Testis (tissue), 2 donors: ENCODE results near the gene TGIF2LX.
"Not testable (repeated sequence)": the region's sequence is repeated elsewhere in the genome, so short reads cannot be mapped to it uniquely, and the experiment has no call there.

Experiments used
- POLR2A ChIP-seq: fragments of 450-650 bp; IDR thresholded peaks from one replicate; pipeline ENCODE4 v1.6.1; 2017; ENCODE audit warnings: antibody characterized with exemption, mild to moderate bottlenecking, moderate library complexity
- TF ChIP-seq, protein P1 (sequence below), 3 experiments: fragments of 450-650 bp in 2 of 3; fragments of 200-600 bp in 1 of 3; sonication (generic) in 1 of 3; IDR thresholded peaks; one replicate each; pipeline ENCODE4 v1.5.1; 2016 to 2019; ENCODE audit warnings: antibody characterized with exemption in 3 of 3, mild to moderate bottlenecking in 2 of 3, moderate library complexity in 1 of 3

DNA sequence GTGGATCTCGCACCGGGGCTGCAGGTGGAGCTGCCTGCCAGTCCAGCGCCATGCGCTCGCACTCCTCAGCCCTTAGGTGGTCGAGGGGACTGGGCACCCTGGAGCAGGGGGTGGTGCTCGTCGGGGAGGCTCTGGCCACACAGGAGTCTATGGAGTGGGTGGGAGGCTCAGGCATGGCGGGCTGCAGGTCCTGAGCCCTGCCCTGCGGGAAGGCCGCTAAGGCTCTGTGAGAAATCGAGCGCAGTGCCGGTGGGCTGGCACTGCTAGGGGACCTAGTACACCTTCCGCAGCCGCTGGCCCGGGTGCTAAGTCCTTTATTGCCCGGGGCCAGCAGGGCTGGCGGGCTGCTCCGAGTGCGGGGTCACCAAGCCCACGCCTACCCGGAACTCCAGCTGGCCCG is 43.9 kb downstream of the TGIF2LX start:
- TF ChIP-seq, protein P1, sequence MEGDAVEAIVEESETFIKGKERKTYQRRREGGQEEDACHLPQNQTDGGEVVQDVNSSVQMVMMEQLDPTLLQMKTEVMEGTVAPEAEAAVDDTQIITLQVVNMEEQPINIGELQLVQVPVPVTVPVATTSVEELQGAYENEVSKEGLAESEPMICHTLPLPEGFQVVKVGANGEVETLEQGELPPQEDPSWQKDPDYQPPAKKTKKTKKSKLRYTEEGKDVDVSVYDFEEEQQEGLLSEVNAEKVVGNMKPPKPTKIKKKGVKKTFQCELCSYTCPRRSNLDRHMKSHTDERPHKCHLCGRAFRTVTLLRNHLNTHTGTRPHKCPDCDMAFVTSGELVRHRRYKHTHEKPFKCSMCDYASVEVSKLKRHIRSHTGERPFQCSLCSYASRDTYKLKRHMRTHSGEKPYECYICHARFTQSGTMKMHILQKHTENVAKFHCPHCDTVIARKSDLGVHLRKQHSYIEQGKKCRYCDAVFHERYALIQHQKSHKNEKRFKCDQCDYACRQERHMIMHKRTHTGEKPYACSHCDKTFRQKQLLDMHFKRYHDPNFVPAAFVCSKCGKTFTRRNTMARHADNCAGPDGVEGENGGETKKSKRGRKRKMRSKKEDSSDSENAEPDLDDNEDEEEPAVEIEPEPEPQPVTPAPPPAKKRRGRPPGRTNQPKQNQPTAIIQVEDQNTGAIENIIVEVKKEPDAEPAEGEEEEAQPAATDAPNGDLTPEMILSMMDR (IDR thresholded peaks at IDR 0.05): not testable (repeated sequence)
- TF ChIP-seq POLR2A: not testable (repeated sequence)
